ENCODE results near the gene PHACTR3.

DNA sequence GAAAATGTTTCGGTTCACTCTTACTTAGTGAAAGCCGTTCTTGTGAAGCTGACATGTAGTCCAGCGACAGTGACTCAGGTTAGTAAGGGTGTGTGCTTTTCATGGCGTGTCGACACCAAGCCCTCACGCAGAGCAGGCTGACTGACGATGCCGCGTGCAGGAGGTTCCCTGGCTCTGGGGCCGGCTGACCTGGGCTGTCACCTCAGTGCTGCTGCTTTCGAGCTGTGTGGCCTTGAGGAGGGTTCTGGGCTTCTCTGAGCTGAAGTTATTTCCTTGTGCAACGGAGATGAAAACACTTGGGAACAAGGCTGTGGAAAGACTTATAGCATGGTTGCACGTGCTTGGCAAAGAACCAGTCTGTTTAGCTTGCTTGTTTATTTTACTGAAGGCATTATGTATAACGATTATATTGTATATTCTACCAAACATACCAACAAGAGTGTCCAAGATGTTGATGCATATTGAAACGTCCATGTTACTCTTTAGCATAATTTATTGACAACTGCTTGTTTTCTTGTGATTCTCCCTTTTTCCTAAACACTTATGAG is 59.2 kb downstream of the PHACTR3 start:
- TF ChIP-seq, protein P1, sequence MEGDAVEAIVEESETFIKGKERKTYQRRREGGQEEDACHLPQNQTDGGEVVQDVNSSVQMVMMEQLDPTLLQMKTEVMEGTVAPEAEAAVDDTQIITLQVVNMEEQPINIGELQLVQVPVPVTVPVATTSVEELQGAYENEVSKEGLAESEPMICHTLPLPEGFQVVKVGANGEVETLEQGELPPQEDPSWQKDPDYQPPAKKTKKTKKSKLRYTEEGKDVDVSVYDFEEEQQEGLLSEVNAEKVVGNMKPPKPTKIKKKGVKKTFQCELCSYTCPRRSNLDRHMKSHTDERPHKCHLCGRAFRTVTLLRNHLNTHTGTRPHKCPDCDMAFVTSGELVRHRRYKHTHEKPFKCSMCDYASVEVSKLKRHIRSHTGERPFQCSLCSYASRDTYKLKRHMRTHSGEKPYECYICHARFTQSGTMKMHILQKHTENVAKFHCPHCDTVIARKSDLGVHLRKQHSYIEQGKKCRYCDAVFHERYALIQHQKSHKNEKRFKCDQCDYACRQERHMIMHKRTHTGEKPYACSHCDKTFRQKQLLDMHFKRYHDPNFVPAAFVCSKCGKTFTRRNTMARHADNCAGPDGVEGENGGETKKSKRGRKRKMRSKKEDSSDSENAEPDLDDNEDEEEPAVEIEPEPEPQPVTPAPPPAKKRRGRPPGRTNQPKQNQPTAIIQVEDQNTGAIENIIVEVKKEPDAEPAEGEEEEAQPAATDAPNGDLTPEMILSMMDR (IDR thresholded peaks at IDR 0.05 in 8 of 11, conservative IDR thresholded peaks at IDR 0.05 in 3 of 11), result no peak
- TF ChIP-seq POLR2A (IDR thresholded peaks at IDR 0.05) (no peak), POLR2AphosphoS5 (IDR thresholded peaks at IDR 0.05) (no peak)

Measured in spleen (tissue), 7 donors.